Measurements from ENCODE around the gene ACIN1. TPM values are rescaled to one million over a fixed set of nuclear protein-coding genes. Genes with fewer than 3 reads are reported as not detected.

The ACIN1 gene
- total RNA-seq, 1 experiment from 2014 or later = 333 TPM

GRCh38 chr14:23128969-23129758 lies 34.2 kb upstream of the ACIN1 start:
- Histone ChIP-seq H2AK5ac (ENCODE audit: insufficient read length, low read length) (no peak overlapping the region), H3K4me2 (ENCODE audit: insufficient read depth, insufficient read length, low read length) (no peak overlapping the region), H3K9ac (ENCODE audit: extremely low read depth, insufficient read length, low read length) (no peak overlapping the region), H4K20me1 (ENCODE audit: control insufficient read depth, insufficient read depth, insufficient read length) (no peaks in the 10 kb centered on the region), H4K8ac (replicated peaks; ENCODE audit: insufficient read length, low read depth, low read length) (no peak overlapping the region), H3T11ph (ENCODE audit: low read length) (no peak overlapping the region), H4K5ac (ENCODE audit: insufficient read length, low read depth, low read length) (no peak overlapping the region), H3K4me1 (ENCODE audit: insufficient read depth, low read length) (no peaks in the 10 kb centered on the region; the same call in 1 of the 2 replicates), H2BK15ac (ENCODE audit: low read depth, low read length) (no peak overlapping the region), H2AFZ (ENCODE audit: low read length) (no peak overlapping the region), H2BK12ac (ENCODE audit: insufficient read length, low read depth, low read length) (no peak overlapping the region), H3K79me2 (ENCODE audit: insufficient read depth, low read length) (no peaks in the 10 kb centered on the region), H3K27me3 (ENCODE audit: insufficient read depth, low read length) (peaks cover 1% of the 10 kb centered on the region; the same call in 1 of the 2 replicates), H3K4ac (ENCODE audit: low read depth, low read length) (no peak overlapping the region), H3K23ac (ENCODE audit: insufficient read length, low read depth, low read length) (no peak overlapping the region), H3K79me1 (ENCODE audit: insufficient read depth, low read depth, low read length, poor library complexity, severe bottlenecking) (no peaks in the 10 kb centered on the region), H2BK120ac (ENCODE audit: low read depth, low read length, poor library complexity, severe bottlenecking) (no peak overlapping the region), H3K23me2 (ENCODE audit: insufficient read length, low read depth, low read length, poor library complexity, severe bottlenecking) (no peaks in the 10 kb centered on the region), H3K56ac (ENCODE audit: insufficient read length, low read depth, low read length) (no peak overlapping the region), H3K27ac (ENCODE audit: insufficient read length, low read depth, low read length) (no peak overlapping the region), H2BK20ac (ENCODE audit: low read depth, low read length, poor library complexity, severe bottlenecking) (no peak overlapping the region), H2BK5ac (ENCODE audit: insufficient read length, low read length) (no peak overlapping the region), H4K91ac (ENCODE audit: insufficient read length, low read depth, low read length) (no peak overlapping the region), H3K18ac (ENCODE audit: insufficient read length, low read depth, low read length) (no peak overlapping the region), H3K14ac (ENCODE audit: insufficient read depth, low read length) (no peak overlapping the region), H3K9me3 (ENCODE audit: control insufficient read depth, low read depth, low read length) (no peaks in the 10 kb centered on the region)
- Mint-ChIP-seq H3K27ac (no peak overlapping the region), H3K36me3 (ENCODE audit: insufficient read depth in 1 of 3, low read depth in 3 of 3) (peaks cover 35 to 57% (median 51%) of the 10 kb centered on the region in 3 experiments; a peak in 6 of 7 replicates), H3K4me3 (no peak overlapping the region), H3K4me1 (peaks cover 15% of the 10 kb centered on the region in 2 experiments), H3K27me3 (ENCODE audit: low read depth) (no peaks in the 10 kb centered on the region), H3K9me3 (no peaks in the 10 kb centered on the region)
- WGBS (ENCODE audit: extremely low coverage, insufficient read length, low lambda C conversion rate) = no CpG with 5 or more reads among the region's 7 CpGs
- DNase-seq = no peak
- no peak for TF ChIP-seq CTCF (conservative IDR thresholded peaks at IDR 0.05)
